Erythroblast (primary cell): ENCODE measurements around the gene PDE7B.

Experiments used
- GATA1 ChIP-seq: IDR thresholded peaks from 2 replicates; pipeline ENCODE4 v1.6.1; 2011; ENCODE audit warnings: low read depth, mild to moderate bottlenecking, control low read depth, low read length, moderate library complexity
- POLR2A ChIP-seq: IDR thresholded peaks from 2 replicates; pipeline ENCODE4 v1.6.1; 2011; ENCODE audit warnings: mild to moderate bottlenecking, low read length

- TF ChIP-seq POLR2A, result no peak
- no peak for TF ChIP-seq GATA1
Measured at GRCh38 chr6:135814043-135814442, 37.5 kb upstream of the PDE7B start.
